ENCODE measurements around the gene DCC. TPM values are rescaled to one million over a fixed set of nuclear protein-coding genes. Genes with fewer than 3 reads are reported as not detected.

The DCC gene
- total and polyA plus RNA-seq, 3 donors from 2014 or later: 7.9 to 42.1 (median 24.5) TPM

GRCh38 chr18:52813635-52814416 is 473.8 kb downstream of the DCC start:
- no peaks in the 10 kb centered on the region for H3K4me1 ChIP-seq
- 78 to 85% methylated on average over 1 of the region's 1 CpG for WGBS, 2 donors
- no peaks in the 10 kb centered on the region for H3K36me3 ChIP-seq (ENCODE audit: low read depth, missing control alignments)
- no peaks in the 10 kb centered on the region for H3K9me3 ChIP-seq
- DNase-seq: no peak
- intact Hi-C loops (cut with DNase I; ENCODE audit: low total_unique reads): no loop called here
- no peak overlapping the region for H3K4me3 ChIP-seq
- H3K27me3 ChIP-seq: no peaks in the 10 kb centered on the region
- no peak overlapping the region for H3K27ac ChIP-seq
- no peak for TF ChIP-seq CTCF (IDR thresholded peaks at IDR 0.05)
- no peak for TF ChIP-seq POLR2A (IDR thresholded peaks at IDR 0.05)

GRCh38 chr18:52815651-52816050 is 475.7 kb downstream of the DCC start:
- H3K27ac ChIP-seq: no peak overlapping the region
- no peak for TF ChIP-seq CTCF (IDR thresholded peaks at IDR 0.05)
- TF ChIP-seq POLR2A (IDR thresholded peaks at IDR 0.05): no peak
- H3K9me3 ChIP-seq: no peaks in the 10 kb centered on the region
- no peaks in the 10 kb centered on the region for H3K36me3 ChIP-seq (ENCODE audit: low read depth, missing control alignments)
- H3K4me1 ChIP-seq: no peaks in the 10 kb centered on the region
- intact Hi-C loops (cut with DNase I; ENCODE audit: low total_unique reads): no loop called here
- DNase-seq: no peak
- no peak overlapping the region for H3K4me3 ChIP-seq
- H3K27me3 ChIP-seq: no peaks in the 10 kb centered on the region
- 75 to 77% methylated on average over 2 of the region's 2 CpGs for WGBS, 2 donors

GRCh38 chr18:52816121-52816520 is 476.1 kb downstream of the DCC start:
- TF ChIP-seq CTCF (IDR thresholded peaks at IDR 0.05): no peak
- TF ChIP-seq POLR2A (IDR thresholded peaks at IDR 0.05): no peak
- no peak overlapping the region for H3K27ac ChIP-seq
- no peaks in the 10 kb centered on the region for H3K4me1 ChIP-seq
- 54 to 68% methylated on average over 4 of the region's 4 CpGs for WGBS, 2 donors
- no peaks in the 10 kb centered on the region for H3K9me3 ChIP-seq
- H3K4me3 ChIP-seq: no peak overlapping the region
- H3K36me3 ChIP-seq (ENCODE audit: low read depth, missing control alignments): no peaks in the 10 kb centered on the region
- no peak for DNase-seq
- no peaks in the 10 kb centered on the region for H3K27me3 ChIP-seq
- intact Hi-C loops (cut with DNase I; ENCODE audit: low total_unique reads): no loop called here

- no peak for DNase-seq
These were observed 482.2 kb downstream of the DCC start for GRCh38 chr18:52822160-52822559.

More at GRCh38 chr18:52822160-52822559, 482.2 kb downstream of the DCC start:
- Histone ChIP-seq H3K4me1 (no peaks in the 10 kb centered on the region), H3K27me3 (no peaks in the 10 kb centered on the region), H3K4me3 (no peak overlapping the region), H3K9me3 (no peaks in the 10 kb centered on the region), H3K27ac (no peak overlapping the region), H3K36me3 (ENCODE audit: low read depth, missing control alignments) (no peaks in the 10 kb centered on the region)
- 85 to 97% methylated on average over 1 of the region's 1 CpG for WGBS, 2 donors
- TF ChIP-seq CTCF (IDR thresholded peaks at IDR 0.05) (no peak), POLR2A (IDR thresholded peaks at IDR 0.05) (no peak)
- intact Hi-C loops (cut with DNase I; ENCODE audit: low total_unique reads): no loop called here

All from testis (tissue), 3 donors.